Measurements from ENCODE around the gene CBR3.

DNA sequence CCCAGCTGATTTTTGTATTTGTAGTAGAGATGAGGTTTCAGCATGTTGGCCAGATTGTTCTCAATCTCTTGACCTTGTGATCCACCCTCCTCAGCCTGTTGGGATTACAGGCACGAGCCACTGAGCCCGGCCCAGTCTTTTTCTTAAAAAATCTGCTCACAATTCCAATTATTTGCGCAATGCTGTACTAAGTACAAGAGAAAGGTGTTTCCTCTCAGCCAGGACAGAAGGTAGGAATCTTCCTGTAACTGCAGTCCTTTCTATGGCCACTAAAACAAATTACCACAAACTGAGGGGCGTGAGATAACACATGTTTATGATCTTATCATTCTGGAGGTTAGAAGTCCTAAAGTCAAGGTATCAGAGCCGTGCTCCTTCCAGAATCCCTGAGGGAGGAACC lies 6.9 kb upstream of the CBR3 start:
- TF ChIP-seq, protein P1, sequence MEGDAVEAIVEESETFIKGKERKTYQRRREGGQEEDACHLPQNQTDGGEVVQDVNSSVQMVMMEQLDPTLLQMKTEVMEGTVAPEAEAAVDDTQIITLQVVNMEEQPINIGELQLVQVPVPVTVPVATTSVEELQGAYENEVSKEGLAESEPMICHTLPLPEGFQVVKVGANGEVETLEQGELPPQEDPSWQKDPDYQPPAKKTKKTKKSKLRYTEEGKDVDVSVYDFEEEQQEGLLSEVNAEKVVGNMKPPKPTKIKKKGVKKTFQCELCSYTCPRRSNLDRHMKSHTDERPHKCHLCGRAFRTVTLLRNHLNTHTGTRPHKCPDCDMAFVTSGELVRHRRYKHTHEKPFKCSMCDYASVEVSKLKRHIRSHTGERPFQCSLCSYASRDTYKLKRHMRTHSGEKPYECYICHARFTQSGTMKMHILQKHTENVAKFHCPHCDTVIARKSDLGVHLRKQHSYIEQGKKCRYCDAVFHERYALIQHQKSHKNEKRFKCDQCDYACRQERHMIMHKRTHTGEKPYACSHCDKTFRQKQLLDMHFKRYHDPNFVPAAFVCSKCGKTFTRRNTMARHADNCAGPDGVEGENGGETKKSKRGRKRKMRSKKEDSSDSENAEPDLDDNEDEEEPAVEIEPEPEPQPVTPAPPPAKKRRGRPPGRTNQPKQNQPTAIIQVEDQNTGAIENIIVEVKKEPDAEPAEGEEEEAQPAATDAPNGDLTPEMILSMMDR (IDR thresholded peaks at IDR 0.05), result peak in 1 of 5 experiments; percentile 10
- TF ChIP-seq POLR2A (IDR thresholded peaks at IDR 0.05), result no peak
- peak in 1 of 2 donors; percentile 13 for TF ChIP-seq EP300 (IDR thresholded peaks at IDR 0.05)
